ENCODE data around the gene SPDEF.

DNA sequence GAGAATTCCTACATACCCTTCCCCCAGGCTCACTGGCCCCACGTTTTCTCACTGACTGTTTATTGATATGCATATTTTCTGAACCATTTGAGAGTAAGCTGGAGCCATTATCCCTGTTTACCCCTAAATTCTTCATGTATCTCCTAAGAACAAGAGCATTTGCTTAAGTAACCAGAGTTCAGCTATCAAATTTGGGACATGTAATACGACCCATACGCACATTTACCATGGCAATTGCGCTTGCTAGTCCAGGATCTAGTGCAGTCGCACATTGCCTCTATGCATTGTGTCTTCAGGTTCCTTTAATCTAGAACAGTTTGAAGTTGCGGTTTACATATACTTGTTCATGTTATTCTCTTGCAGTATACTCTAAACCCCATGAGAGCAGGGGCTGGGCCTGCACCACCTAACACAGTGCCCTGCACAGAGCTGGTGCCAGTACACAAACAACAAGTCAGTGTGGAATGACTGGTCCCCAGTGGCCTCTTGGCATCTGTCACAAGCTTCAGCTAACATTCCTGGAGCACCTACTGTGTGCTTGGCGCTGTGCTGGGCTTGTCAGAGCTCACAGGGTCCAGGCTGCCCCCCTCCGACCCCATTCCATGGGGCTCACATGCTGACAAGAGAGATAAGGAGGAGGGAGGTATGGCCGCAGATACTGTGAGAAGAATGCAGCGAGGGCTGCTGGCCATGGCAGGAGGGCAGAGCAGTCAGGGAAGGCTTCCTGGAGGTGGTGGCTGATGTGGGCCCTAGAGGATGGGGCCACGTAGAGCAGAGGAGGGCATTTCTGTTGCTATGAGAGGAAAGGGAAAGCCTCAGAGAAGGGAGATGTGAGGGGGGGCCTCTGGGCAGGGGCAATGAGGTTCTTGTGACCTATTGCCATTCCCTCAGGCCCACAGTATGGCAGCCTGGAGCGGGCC lies 28.1 kb downstream of the SPDEF start:
- TF ChIP-seq BHLHE40 (IDR thresholded peaks at IDR 0.05; ENCODE audit: low read depth, low read length) (no peak), POLR2A (IDR thresholded peaks at IDR 0.05; ENCODE audit: low read length) (no peak), CTCF (IDR thresholded peaks at IDR 0.05) (no peak), EP300 (IDR thresholded peaks at IDR 0.05) (no peak)
- TF ChIP-seq, protein P1, sequence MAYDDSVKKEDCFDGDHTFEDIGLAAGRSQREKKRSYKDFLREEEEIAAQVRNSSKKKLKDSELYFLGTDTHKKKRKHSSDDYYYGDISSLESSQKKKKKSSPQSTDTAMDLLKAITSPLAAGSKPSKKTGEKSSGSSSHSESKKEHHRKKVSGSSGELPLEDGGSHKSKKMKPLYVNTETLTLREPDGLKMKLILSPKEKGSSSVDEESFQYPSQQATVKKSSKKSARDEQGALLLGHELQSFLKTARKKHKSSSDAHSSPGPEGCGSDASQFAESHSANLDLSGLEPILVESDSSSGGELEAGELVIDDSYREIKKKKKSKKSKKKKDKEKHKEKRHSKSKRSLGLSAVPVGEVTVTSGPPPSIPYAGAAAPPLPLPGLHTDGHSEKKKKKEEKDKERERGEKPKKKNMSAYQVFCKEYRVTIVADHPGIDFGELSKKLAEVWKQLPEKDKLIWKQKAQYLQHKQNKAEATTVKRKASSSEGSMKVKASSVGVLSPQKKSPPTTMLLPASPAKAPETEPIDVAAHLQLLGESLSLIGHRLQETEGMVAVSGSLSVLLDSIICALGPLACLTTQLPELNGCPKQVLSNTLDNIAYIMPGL (CRISPR knock-in tag; IDR thresholded peaks at IDR 0.05; ENCODE audit: borderline replicate concordance), result no peak

Measured in A549 (cell line).